H1 (cell line): Measurements from ENCODE around the gene ARHGAP10. TPM values are rescaled to one million over a fixed set of nuclear protein-coding genes. Genes with fewer than 3 reads are reported as not detected.

Experiments
- SIX5 ChIP-seq: IDR thresholded peaks from 2 replicates; pipeline ENCODE4 v1.6.1; 2011; ENCODE audit warnings: mild to moderate bottlenecking, low read depth, low read length
- polyA plus RNA-seq, 7 experiments: library from polyadenylated mRNA; depleted of rRNA in 3 of 7; stranded (reverse) in 5 of 7; unstranded in 2 of 7; fragments of >200 nt in 5 of 7; fragments of 200-250 nt in 2 of 7; gene quantifications; 1 replicate in 5 of 7; 2 replicates in 1 of 7; 4 replicates in 1 of 7; pipeline versions ENCODE4 v1.2.1 to v1.2.3, GENCODE V29; 2011 to 2013; ENCODE audit warnings: missing spikeins in 2 of 7, mixed read lengths in 2 of 7
- total RNA-seq: library from RNA; stranded (reverse); fragmentation: NEBNext Ultra II Directional; extraction: Animal tissue kit (Norgen Biotek cat#: 25700); gene quantifications from 2 replicates; pipeline ENCODE4 v1.2.1, GENCODE V29; 2021

Gene ARHGAP10
- total and polyA plus RNA-seq, 2 of the 8 experiments (the other 6 are each of a cell fraction or from before 2014, with no cell fraction given) = 3.7 to 6.1 TPM

DNA sequence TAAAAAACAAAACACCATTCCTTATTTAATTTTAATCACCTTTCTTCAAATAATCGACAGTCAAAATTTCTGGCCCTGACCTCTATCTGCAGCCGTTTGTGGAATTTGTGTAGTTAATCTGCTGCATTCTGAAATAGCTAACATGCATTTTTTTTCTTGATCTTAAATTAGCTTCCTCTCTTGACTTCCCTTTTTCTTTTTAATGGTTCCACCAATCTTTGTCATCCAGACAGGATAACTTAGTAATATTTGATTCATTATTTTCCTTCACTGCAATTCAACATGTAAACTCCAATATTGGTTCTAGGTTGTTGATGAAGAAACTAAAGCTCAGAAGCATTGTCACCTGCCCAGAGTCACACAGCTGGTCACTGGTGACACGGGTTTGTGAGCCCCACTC lies 77.3 kb downstream of the ARHGAP10 start (continued):
- TF ChIP-seq SIX5 = no peak
